ENCODE results near the gene TLCD1. TPM values are rescaled to one million over a fixed set of nuclear protein-coding genes. Genes with fewer than 3 reads are reported as not detected.

Gene TLCD1
- total and polyA plus RNA-seq, 10 of the 15 experiments (the other 5 are each of a cell fraction or from before 2014, with no cell fraction given), result 2.9 to 19.8 (median 7.7) TPM

- TF ChIP-seq GATAD2B (conservative IDR thresholded peaks at IDR 0.05; ENCODE audit: low read depth), result peak; percentile 70
- TF ChIP-seq RELB (IDR thresholded peaks at IDR 0.05; ENCODE audit: low read depth), result peak; percentile 71; the same call in 1 of the 2 replicates
Measured at GRCh38 chr17:28741358-28742349, 15.6 kb upstream of the TLCD1 start (continued).

DNA sequence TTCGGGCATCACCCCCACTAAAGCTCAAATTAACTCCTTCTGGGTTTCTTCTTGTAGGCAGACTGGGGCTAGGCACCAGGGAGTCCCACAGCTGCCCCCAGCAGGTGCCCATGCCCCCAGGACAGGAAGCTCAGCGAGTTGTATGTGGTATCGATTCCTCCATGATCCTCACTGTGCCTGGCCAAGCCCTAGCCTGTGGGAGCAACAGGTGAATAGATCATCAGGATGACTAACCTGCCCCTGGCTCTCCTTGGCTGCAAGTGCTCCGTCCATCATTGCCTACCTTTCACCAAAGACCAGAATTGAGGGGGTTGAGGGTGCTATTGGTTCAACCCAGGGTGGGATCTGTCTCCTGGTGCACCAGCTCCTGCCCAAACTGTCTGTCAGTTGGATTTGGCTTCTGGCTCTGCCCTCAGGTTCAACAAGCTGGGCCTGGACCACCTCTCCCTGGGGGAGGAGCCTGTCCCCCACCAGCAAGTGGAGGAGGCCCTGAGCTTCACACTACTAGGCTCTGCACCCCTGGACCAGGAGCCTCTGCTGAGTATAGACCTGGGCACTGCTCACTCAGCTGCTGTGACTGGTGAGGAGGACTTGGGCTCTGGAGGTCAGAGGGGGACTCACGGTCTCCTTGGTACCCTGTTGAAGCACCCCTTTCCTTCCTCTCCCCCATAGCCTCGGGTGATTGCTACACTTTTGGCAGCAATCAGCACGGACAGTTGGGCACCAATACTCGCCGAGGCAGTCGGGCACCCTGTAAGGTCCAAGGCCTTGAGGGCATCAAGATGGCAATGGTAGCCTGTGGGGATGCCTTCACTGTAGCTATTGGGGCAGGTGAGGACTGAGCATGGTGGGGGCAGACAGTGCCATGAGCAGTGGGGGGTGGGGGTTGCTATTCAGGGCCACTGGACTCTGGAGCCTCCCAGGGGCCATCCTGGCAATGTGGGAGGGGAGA lies 14.6 kb upstream of the TLCD1 start:
- ChIA-PET SMC1A (ENCODE audit: uncharacterized antibody, unreplicated experiment) (interaction anchor here (0.9 to 17.8 kb wide), 6 partner anchors 9 to 153 kb away, joined by 3 to 326 read pairs (median 5); partner anchors contain the start of genes FAM222B, NEK8, RPL23A and TLCD1), RAD21 (ENCODE audit: unreplicated experiment) (interaction anchor here (0.6 to 17.4 kb wide), 7 partner anchors 14 to 153 kb away, joined by 3 to 375 read pairs (median 5); partner anchors contain the start of genes NEK8, RPL23A and TLCD1), POLR2A (interaction anchor here (0.5 to 15.2 kb wide), 9 partner anchors 9 to 211 kb away, joined by 3 to 485 read pairs (median 3); partner anchors contain the start of genes NEK8, PHF12, RPL23A and TLCD1), CTCF (interaction anchor here (0.6 to 7.4 kb wide), 8 partner anchors 10 to 190 kb away, joined by 3 to 95 read pairs (median 5); partner anchors contain the start of genes NEK8 and TLCD1)
- in situ Hi-C loops (cut with MboI) (loop anchor here (25.0 kb wide), 1 partner anchor 1278 kb away; the partner anchor contains the start of gene KSR1), intact Hi-C loops (cut with micrococcal nuclease; ENCODE audit: unreplicated experiment) (no loop called here)
- Histone ChIP-seq H3K27me3 (replicated peaks in 1 of 2; ENCODE audit: control insufficient read depth in 2 of 2, insufficient read depth in 2 of 2, low read length in 1 of 2) (no peaks in the 10 kb centered on the region), H3K4me1 (ENCODE audit: control insufficient read depth, insufficient read depth, low read length) (peaks cover 59% of the 10 kb centered on the region), H3K4me2 (ENCODE audit: control insufficient read depth, insufficient read depth) (peak overlapping the region; percentile 70), H2AFZ (ENCODE audit: control insufficient read depth, low read depth, low read length) (no peak overlapping the region), H3K9me3 (replicated peaks; ENCODE audit: control insufficient read depth, insufficient read depth, low read length) (peaks cover 6% of the 10 kb centered on the region; the same call in 2 of the 3 replicates), H3K36me3 (ENCODE audit: control insufficient read depth in 2 of 2, insufficient read depth in 2 of 2, low read length in 1 of 2) (peaks cover 0 to 5% of the 10 kb centered on the region in 2 experiments; a peak in 3 of 4 replicates), H3K9ac (ENCODE audit: control insufficient read depth, insufficient read depth, low read length) (peak overlapping the region; percentile 28; the same call in 1 of the 2 replicates), H3K27ac (ENCODE audit: control insufficient read depth, insufficient read depth) (peak overlapping the region; percentile 96), H3K79me2 (ENCODE audit: control insufficient read depth, insufficient read depth, low read length) (peaks cover 51% of the 10 kb centered on the region), H3K4me3 (peak overlapping the region; percentile 50; the same call in 1 of the 2 replicates), H4K20me1 (ENCODE audit: control insufficient read depth, insufficient read depth) (peaks cover under 1% of the 10 kb centered on the region)
- no peak for DNase-seq (ENCODE audit: low read depth, low spot score)
- TF ChIP-seq SIN3A (IDR thresholded peaks at IDR 0.05; ENCODE audit: low read depth, low read length), result peak; percentile 18; the same call in 1 of the 2 replicates
- 0 out of 2 replicates have a peak, but pooled peaks have one; percentile 16 for TF ChIP-seq POLR2AphosphoS5 (IDR thresholded peaks at IDR 0.05; ENCODE audit: low read length)
- no peak for TF ChIP-seq HDAC6 (IDR thresholded peaks at IDR 0.05; ENCODE audit: unreplicated experiment)
- FAIRE-seq, result no peak
- ATAC-seq, result no peak
- WGBS (ENCODE audit: insufficient coverage, insufficient replicate concordance, low lambda C conversion rate, missing lambda C conversion rate), result 72% methylated on average over 10 of the region's 10 CpGs
- no TSS peak for BruUV-seq (replicated peaks)

Data from GM12878 (cell line).